ENCODE data around the gene GNAS. TPM values are rescaled to one million over a fixed set of nuclear protein-coding genes. Genes with fewer than 3 reads are reported as not detected.

Gene GNAS
- total and polyA plus RNA-seq, 10 of the 15 experiments (the other 5 are each of a cell fraction or from before 2014, with no cell fraction given), result 209 to 950 (median 394) TPM

GRCh38 chr20:58880441-58880840 lies 27.9 kb downstream of the GNAS start:
- WGBS (ENCODE audit: insufficient coverage, insufficient replicate concordance, low lambda C conversion rate, missing lambda C conversion rate), result 48% methylated on average over 1 of the region's 1 CpG
- no peak for TF ChIP-seq CEBPZ (IDR thresholded peaks at IDR 0.05; ENCODE audit: low read depth, low read length)
- no peak for TF ChIP-seq PBX3 (IDR thresholded peaks at IDR 0.05; ENCODE audit: insufficient replicate concordance, low read depth, low read length)
- TF ChIP-seq HDGF (IDR thresholded peaks at IDR 0.05), result no peak
- no peak for TF ChIP-seq PAX8 (IDR thresholded peaks at IDR 0.05)
- TF ChIP-seq TCF7 (IDR thresholded peaks at IDR 0.05; ENCODE audit: borderline replicate concordance), result no peak
- TF ChIP-seq LARP7 (IDR thresholded peaks at IDR 0.05), result no peak
- TF ChIP-seq ELK1 (IDR thresholded peaks at IDR 0.05; ENCODE audit: low read depth, low read length), result no peak
- TF ChIP-seq IRF5 (IDR thresholded peaks at IDR 0.05; ENCODE audit: borderline replicate concordance), result no peak
- no peak for TF ChIP-seq JUNB (IDR thresholded peaks at IDR 0.05)
- TF ChIP-seq CREB1 (IDR thresholded peaks at IDR 0.05; ENCODE audit: low read depth), result no peak
- TF ChIP-seq PKNOX1 (IDR thresholded peaks at IDR 0.05), result no peak
- TF ChIP-seq SREBF1 (IDR thresholded peaks at IDR 0.05; ENCODE audit: low read length), result no peak
- no peak for TF ChIP-seq ZNF24 (IDR thresholded peaks at IDR 0.05)
- TF ChIP-seq FOS (IDR thresholded peaks at IDR 0.05; ENCODE audit: borderline replicate concordance, extremely low read depth, insufficient read length), result no peak
- TF ChIP-seq E4F1 (IDR thresholded peaks at IDR 0.05; ENCODE audit: borderline replicate concordance, partially characterized antibody), result no peak

More at GRCh38 chr20:58880441-58880840, 27.9 kb downstream of the GNAS start:
- H3K9ac ChIP-seq (ENCODE audit: control insufficient read depth, insufficient read depth, low read length), result no peak overlapping the region
- H2AFZ ChIP-seq (ENCODE audit: control insufficient read depth, low read depth, low read length), result no peak overlapping the region
- ChIA-PET CTCF (interaction anchor here (0.7 to 3.7 kb wide), 4 partner anchors 10 to 341 kb away, joined by 3 to 19 read pairs (median 3); no protein-coding TSS in a partner anchor), RAD21 (ENCODE audit: unreplicated experiment) (no interaction called here), SMC1A (ENCODE audit: uncharacterized antibody, unreplicated experiment) (interaction anchor here (1.0 to 1.5 kb wide), 2 partner anchors 10 to 206 kb away, joined by 3 to 4 read pairs; no protein-coding TSS in a partner anchor), POLR2A (interaction anchor here (0.6 kb wide), 1 partner anchor 144 kb away, joined by 3 read pairs; no protein-coding TSS in a partner anchor)
- DNase-seq (ENCODE audit: low read depth, low spot score), result no peak
- in situ Hi-C loops (cut with MboI) (no loop called here), intact Hi-C loops (cut with micrococcal nuclease; ENCODE audit: unreplicated experiment) (no loop called here)
- H3K79me2 ChIP-seq (ENCODE audit: control insufficient read depth, insufficient read depth, low read length), result no peaks in the 10 kb centered on the region
- no peaks in the 10 kb centered on the region for H3K4me1 ChIP-seq (ENCODE audit: control insufficient read depth, insufficient read depth, low read length)
- no peak for ATAC-seq
- no peak overlapping the region for H3K4me2 ChIP-seq (ENCODE audit: control insufficient read depth, insufficient read depth)
- no peaks in the 10 kb centered on the region for H3K27me3 ChIP-seq (replicated peaks in 1 of 2; ENCODE audit: control insufficient read depth in 2 of 2, insufficient read depth in 2 of 2, low read length in 1 of 2)
- H3K4me3 ChIP-seq, result no peak overlapping the region
- H3K27ac ChIP-seq (ENCODE audit: control insufficient read depth, insufficient read depth), result no peak overlapping the region
- no peaks in the 10 kb centered on the region for H3K36me3 ChIP-seq (ENCODE audit: control insufficient read depth in 2 of 2, insufficient read depth in 2 of 2, low read length in 1 of 2)
- FAIRE-seq, result no peak
- no peaks in the 10 kb centered on the region for H4K20me1 ChIP-seq (ENCODE audit: control insufficient read depth, insufficient read depth)
- no peaks in the 10 kb centered on the region for H3K9me3 ChIP-seq (replicated peaks; ENCODE audit: control insufficient read depth, insufficient read depth, low read length)
- no TSS peak for BruUV-seq (replicated peaks)
